ENCODE data around the gene NR2F2.
A peak's percentile ranks its signal among the peaks of the same experiment; 100 is the strongest.

NR2F2 gene

GRCh38 chr15:96355568-96356187 is 25.2 kb downstream of the NR2F2 start:
- no peak for DNase-seq

- DNase-seq: peak; percentile 39
These were observed 26.3 kb downstream of the NR2F2 start for GRCh38 chr15:96356494-96357455.

- DNase-seq: no peak
These were observed 27.7 kb downstream of the NR2F2 start for GRCh38 chr15:96358001-96358801.

GRCh38 chr15:96358821-96359615 is 28.5 kb downstream of the NR2F2 start:
- DNase-seq: no peak

- no peak for DNase-seq
These were observed 29.4 kb downstream of the NR2F2 start for GRCh38 chr15:96359616-96360521.

GRCh38 chr15:96360581-96361308 is 30.2 kb downstream of the NR2F2 start:
- DNase-seq: no peak

- DNase-seq: no peak
These were observed 31.0 kb downstream of the NR2F2 start for GRCh38 chr15:96361309-96362010.

GRCh38 chr15:96362011-96362754 is 31.7 kb downstream of the NR2F2 start:
- no peak for DNase-seq

- DNase-seq: no peak
These were observed 32.5 kb downstream of the NR2F2 start for GRCh38 chr15:96362755-96363651.

GRCh38 chr15:96363707-96364106 is 33.2 kb downstream of the NR2F2 start:
- no peak for DNase-seq

- DNase-seq: no peak
These were observed 35.5 kb downstream of the NR2F2 start for GRCh38 chr15:96365781-96366525.

- no peak for DNase-seq
These were observed 36.0 kb downstream of the NR2F2 start for GRCh38 chr15:96366526-96366877.

GRCh38 chr15:96367311-96368200 is 37.1 kb downstream of the NR2F2 start:
- DNase-seq: no peak

GRCh38 chr15:96369351-96369750 is 38.9 kb downstream of the NR2F2 start:
- DNase-seq: no peak

GRCh38 chr15:96369825-96370621 is 39.5 kb downstream of the NR2F2 start:
- no peak for DNase-seq

GRCh38 chr15:96372554-96372953 is 42.1 kb downstream of the NR2F2 start:
- DNase-seq: no peak

All from NCI-H446 treated with DMSO at 0.1 percent for 48 hours (cell line).